MM.1S (cell line): Measurements from ENCODE around the gene DNMT3A.

Source experiments
- DNase-seq: peaks from one replicate; pipeline ENCODE4 v3.0.0-alpha.2; 2015
- H2AFZ ChIP-seq: fragments of 300-600 bp; sonication (generic); 2 replicates; pipeline ENCODE4 v1.6.0; 2016; ENCODE audit warnings: antibody characterized with exemption, low read length
- H3F3A ChIP-seq: fragments of 300-600 bp; sonication (generic); 2 replicates; pipeline ENCODE4 v1.6.1; 2016; ENCODE audit warnings: mild to moderate bottlenecking, antibody characterized with exemption, low read length, moderate library complexity, mixed read lengths; ENCODE audit not compliant: insufficient read depth
- H3K27ac ChIP-seq: fragments of 300-600 bp; sonication (generic); 2 replicates; pipeline ENCODE4 v1.5.1; 2016; ENCODE audit warnings: mild to moderate bottlenecking, low read length
- H3K27me3 ChIP-seq: fragments of 300-600 bp; sonication (generic); replicated peaks from 2 replicates; pipeline ENCODE4 v1.6.0; 2016; ENCODE audit warnings: low read length; ENCODE audit not compliant: insufficient read depth
- H3K36me3 ChIP-seq: fragments of 300-600 bp; sonication (generic); replicated peaks from 2 replicates; pipeline ENCODE4 v1.6.1; 2016; ENCODE audit warnings: mild to moderate bottlenecking, low read length, mixed read lengths; ENCODE audit not compliant: insufficient read depth
- H3K4me1 ChIP-seq: fragments of 300-600 bp; sonication (generic); 2 replicates; pipeline ENCODE4 v1.6.1; 2016; ENCODE audit warnings: low read length, mixed read lengths
- H3K4me2 ChIP-seq: fragments of 300-600 bp; sonication (generic); 2 replicates; pipeline ENCODE4 v1.6.0; 2016; ENCODE audit warnings: low read depth, low read length
- H3K4me3 ChIP-seq: fragments of 300-600 bp; sonication (generic); 2 replicates; pipeline ENCODE4 v1.5.1; 2016; ENCODE audit warnings: low read length, mixed read lengths
- H3K79me2 ChIP-seq: fragments of 300-600 bp; sonication (generic); 2 replicates; pipeline ENCODE4 v1.6.1; 2016; ENCODE audit warnings: mixed run types, low read length, mixed read lengths
- H3K9ac ChIP-seq: fragments of 300-600 bp; sonication (generic); 2 replicates; pipeline ENCODE4 v1.6.1; 2016; ENCODE audit warnings: low read length, mixed read lengths
- H3K9me2 ChIP-seq: fragments of 300-600 bp; sonication (generic); replicated peaks from 2 replicates; pipeline ENCODE4 v1.6.1; 2016; ENCODE audit warnings: mild to moderate bottlenecking, low read length, mixed read lengths; ENCODE audit not compliant: insufficient read depth
- H3K9me3 ChIP-seq: fragments of 300-600 bp; sonication (generic); replicated peaks from 2 replicates; pipeline ENCODE4 v1.6.1; 2016; ENCODE audit warnings: mild to moderate bottlenecking, low read length, mixed read lengths; ENCODE audit not compliant: insufficient read depth
- H4K20me1 ChIP-seq: fragments of 300-600 bp; sonication (generic); 2 replicates; pipeline ENCODE4 v1.6.1; 2016; ENCODE audit warnings: mild to moderate bottlenecking, low read length, moderate library complexity, mixed read lengths; ENCODE audit not compliant: insufficient read depth
- EZH2 ChIP-seq: fragments of 300-600 bp; sonication (generic); optimal IDR thresholded peaks from 2 replicates; pipeline ENCODE3; 2017; ENCODE audit warnings: low read depth, mild to moderate bottlenecking, antibody characterized with exemption, low read length, mixed read lengths
- EZH2phosphoT487 ChIP-seq: fragments of 300-600 bp; sonication (generic); IDR thresholded peaks from 2 replicates; pipeline ENCODE4 v1.6.1; 2018; ENCODE audit warnings: antibody characterized with exemption, low read length
- TF ChIP-seq, protein P1 (sequence below): fragments of 300-600 bp; sonication (generic); IDR thresholded peaks from 2 replicates; pipeline ENCODE4 v1.5.1; 2016; ENCODE audit warnings: antibody characterized with exemption, low read length, mixed read lengths

The DNMT3A gene

DNA sequence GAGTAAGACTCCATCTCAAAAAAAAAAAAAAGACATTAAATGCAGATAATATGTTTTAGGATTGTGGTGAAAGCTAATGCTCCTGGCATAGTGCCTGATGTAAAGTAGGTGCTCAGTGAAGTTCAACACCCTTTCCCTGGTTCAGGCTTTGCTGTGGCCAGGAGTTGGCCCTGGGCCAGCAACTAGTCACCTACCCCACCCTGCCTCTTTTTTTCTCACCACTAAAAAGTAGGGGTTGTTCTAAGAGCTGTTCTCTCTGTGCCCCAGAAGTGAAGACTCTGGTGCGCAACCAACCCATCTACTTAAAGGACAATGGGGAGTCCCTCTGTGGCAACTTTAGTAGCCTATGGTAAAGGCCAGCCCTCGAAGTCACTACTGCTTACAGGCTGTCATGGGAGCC is 75.9 kb downstream of the DNMT3A start:
- H3K27me3 ChIP-seq: no peaks in the 10 kb centered on the region
- H3K4me2 ChIP-seq: no peak overlapping the region
- no peaks in the 10 kb centered on the region for H3K4me1 ChIP-seq
- no peak overlapping the region for H2AFZ ChIP-seq
- H3F3A ChIP-seq: no peaks in the 10 kb centered on the region
- no peaks in the 10 kb centered on the region for H4K20me1 ChIP-seq
- no peak overlapping the region for H3K27ac ChIP-seq
- no peak overlapping the region for H3K9ac ChIP-seq
- H3K4me3 ChIP-seq: no peak overlapping the region
- no peaks in the 10 kb centered on the region for H3K36me3 ChIP-seq
- H3K79me2 ChIP-seq: no peaks in the 10 kb centered on the region
- H3K9me2 ChIP-seq: no peaks in the 10 kb centered on the region
- TF ChIP-seq EZH2: no peak
- no peak for DNase-seq
- H3K9me3 ChIP-seq: no peaks in the 10 kb centered on the region

DNA sequence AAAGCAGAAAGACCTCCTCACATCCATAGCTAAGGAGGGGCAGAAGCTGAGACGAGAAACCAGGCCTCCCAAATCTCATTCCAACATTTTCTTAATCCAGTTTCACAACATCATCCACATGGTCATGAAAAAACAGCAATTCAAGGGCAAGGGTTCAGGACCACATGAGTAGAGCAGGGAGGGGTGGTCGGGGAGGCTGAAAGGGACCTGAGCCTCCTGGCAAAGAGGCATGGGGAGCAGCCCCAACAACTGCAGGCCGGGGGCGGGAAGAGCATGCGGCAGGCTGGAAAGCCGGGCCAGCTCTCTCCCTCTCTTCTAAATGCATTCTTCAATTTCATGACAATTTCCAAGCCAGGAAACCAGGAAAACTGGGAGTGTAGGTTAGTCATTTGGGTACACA is 76.7 kb downstream of the DNMT3A start:
- Histone ChIP-seq H3K79me2 (no peaks in the 10 kb centered on the region), H2AFZ (no peak overlapping the region), H3K36me3 (no peaks in the 10 kb centered on the region), H3K27me3 (no peaks in the 10 kb centered on the region), H3K4me1 (no peaks in the 10 kb centered on the region), H3K4me3 (no peak overlapping the region), H3K9me3 (no peaks in the 10 kb centered on the region), H3K27ac (no peak overlapping the region), H3K9me2 (no peaks in the 10 kb centered on the region), H4K20me1 (no peaks in the 10 kb centered on the region), H3K9ac (no peak overlapping the region), H3K4me2 (no peak overlapping the region), H3F3A (no peaks in the 10 kb centered on the region)
- DNase-seq: no peak
- TF ChIP-seq EZH2phosphoT487: no peak
- TF ChIP-seq, protein P1, sequence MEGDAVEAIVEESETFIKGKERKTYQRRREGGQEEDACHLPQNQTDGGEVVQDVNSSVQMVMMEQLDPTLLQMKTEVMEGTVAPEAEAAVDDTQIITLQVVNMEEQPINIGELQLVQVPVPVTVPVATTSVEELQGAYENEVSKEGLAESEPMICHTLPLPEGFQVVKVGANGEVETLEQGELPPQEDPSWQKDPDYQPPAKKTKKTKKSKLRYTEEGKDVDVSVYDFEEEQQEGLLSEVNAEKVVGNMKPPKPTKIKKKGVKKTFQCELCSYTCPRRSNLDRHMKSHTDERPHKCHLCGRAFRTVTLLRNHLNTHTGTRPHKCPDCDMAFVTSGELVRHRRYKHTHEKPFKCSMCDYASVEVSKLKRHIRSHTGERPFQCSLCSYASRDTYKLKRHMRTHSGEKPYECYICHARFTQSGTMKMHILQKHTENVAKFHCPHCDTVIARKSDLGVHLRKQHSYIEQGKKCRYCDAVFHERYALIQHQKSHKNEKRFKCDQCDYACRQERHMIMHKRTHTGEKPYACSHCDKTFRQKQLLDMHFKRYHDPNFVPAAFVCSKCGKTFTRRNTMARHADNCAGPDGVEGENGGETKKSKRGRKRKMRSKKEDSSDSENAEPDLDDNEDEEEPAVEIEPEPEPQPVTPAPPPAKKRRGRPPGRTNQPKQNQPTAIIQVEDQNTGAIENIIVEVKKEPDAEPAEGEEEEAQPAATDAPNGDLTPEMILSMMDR: no peak
- no peak for TF ChIP-seq EZH2

- Histone ChIP-seq H2AFZ (no peak overlapping the region), H3K4me3 (no peak overlapping the region), H3K36me3 (no peaks in the 10 kb centered on the region), H3K4me1 (no peaks in the 10 kb centered on the region), H4K20me1 (no peaks in the 10 kb centered on the region), H3K27me3 (no peaks in the 10 kb centered on the region), H3K9me2 (no peaks in the 10 kb centered on the region), H3K27ac (no peak overlapping the region), H3K9ac (no peak overlapping the region), H3K9me3 (no peaks in the 10 kb centered on the region), H3K79me2 (no peaks in the 10 kb centered on the region), H3F3A (no peaks in the 10 kb centered on the region), H3K4me2 (no peak overlapping the region)
- DNase-seq: no peak
- TF ChIP-seq EZH2phosphoT487 (no peak), EZH2 (no peak)
- TF ChIP-seq, protein P1: no peak
These were observed 79.4 kb downstream of the DNMT3A start for GRCh38 chr2:25262288-25262687.

- no peaks in the 10 kb centered on the region for H3K4me1 ChIP-seq
- H3K79me2 ChIP-seq: no peaks in the 10 kb centered on the region
- H3K27me3 ChIP-seq: no peaks in the 10 kb centered on the region
- no peak for DNase-seq
- H3K9me2 ChIP-seq: no peaks in the 10 kb centered on the region
- H2AFZ ChIP-seq: no peak overlapping the region
- no peaks in the 10 kb centered on the region for H4K20me1 ChIP-seq
- no peak overlapping the region for H3K4me2 ChIP-seq
- no peak overlapping the region for H3K27ac ChIP-seq
- no peaks in the 10 kb centered on the region for H3F3A ChIP-seq
- H3K9ac ChIP-seq: no peak overlapping the region
- H3K9me3 ChIP-seq: no peaks in the 10 kb centered on the region
- no peaks in the 10 kb centered on the region for H3K36me3 ChIP-seq
- H3K4me3 ChIP-seq: no peak overlapping the region
- TF ChIP-seq EZH2: no peak
- TF ChIP-seq, protein P1: no peak
- no peak for TF ChIP-seq EZH2phosphoT487
These were observed 82.0 kb downstream of the DNMT3A start for GRCh38 chr2:25259737-25260124.
